Glomerular endothelial cell (primary cell): ENCODE results near the gene SCAPER. TPM values are rescaled to one million over a fixed set of nuclear protein-coding genes. Genes with fewer than 3 reads are reported as not detected.
"Not testable (repeated sequence)": the region's sequence is repeated elsewhere in the genome, so short reads cannot be mapped to it uniquely, and the experiment has no call there.

Experiments used
- DNase-seq: peaks from one replicate; pipeline ENCODE4 v3.0.0-alpha.2; 2011; ENCODE audit warnings: low read depth, low spot score; ENCODE audit errors: extremely low read depth
- total RNA-seq: library from RNA; depleted of rRNA; stranded (reverse); fragments of >200 nt; gene quantifications from 2 replicates; pipeline ENCODE4 v1.2.3, GENCODE V29; 2015

The SCAPER gene
- total RNA-seq, 1 donor from 2014 or later, result 13.8 TPM

DNA sequence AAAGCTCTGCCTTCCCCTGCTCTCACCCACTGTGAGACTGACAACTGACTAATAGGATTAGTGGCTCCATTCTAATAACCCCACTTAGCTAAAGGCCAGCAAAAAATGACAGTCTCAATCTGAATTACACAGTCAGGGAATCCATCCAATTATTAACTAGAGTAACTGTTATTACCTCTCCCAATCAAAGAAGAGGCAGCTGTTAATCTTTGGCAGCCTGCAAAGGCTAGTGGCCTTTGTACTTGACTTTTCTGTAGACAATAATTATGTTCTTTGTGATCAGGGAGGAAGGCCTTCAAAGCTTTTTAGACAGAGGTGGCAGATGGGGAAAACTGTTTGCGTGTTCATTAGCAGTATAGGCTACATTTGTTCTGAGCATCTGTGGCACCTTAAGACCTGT is 390.9 kb downstream of the SCAPER start:
- no peak for DNase-seq

DNA sequence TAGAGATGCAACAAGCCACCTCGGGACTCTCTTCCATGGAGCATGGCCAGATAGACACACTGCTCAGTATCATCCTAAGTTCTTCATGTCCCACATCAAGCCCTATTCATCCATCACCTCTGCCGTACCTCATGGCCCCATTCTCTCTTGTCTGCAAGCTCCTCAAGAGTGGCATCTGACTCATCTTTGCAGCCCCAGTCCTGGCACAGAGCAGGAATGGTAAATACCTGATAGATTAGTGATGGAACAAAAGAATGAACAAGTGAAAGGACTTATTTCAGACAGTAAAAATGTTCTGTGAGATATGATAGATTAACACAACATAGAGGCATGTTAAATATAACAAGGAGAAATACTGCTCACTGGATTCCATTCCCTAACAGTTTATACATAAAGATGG is 392.2 kb downstream of the SCAPER start:
- no peak for DNase-seq

DNA sequence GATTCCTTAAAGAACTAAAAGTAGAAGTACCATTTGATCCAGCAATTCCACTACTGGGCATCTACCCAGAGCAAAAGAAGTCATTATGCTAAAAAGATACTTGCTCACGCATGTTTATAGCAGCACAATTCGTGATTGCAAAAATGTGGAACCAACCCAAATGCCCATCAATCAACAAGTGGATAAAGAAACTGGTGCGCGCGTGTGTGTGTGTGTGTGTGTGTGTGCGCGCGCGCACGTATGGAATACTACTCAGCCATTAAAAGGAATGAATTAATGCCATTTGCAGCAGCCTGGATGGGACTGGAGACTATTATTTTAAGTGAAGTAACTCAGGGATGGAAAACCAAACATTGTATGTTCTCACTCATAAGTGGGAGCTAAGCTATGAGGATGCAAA is 394.5 kb downstream of the SCAPER start:
- DNase-seq, result not testable (repeated sequence)

DNA sequence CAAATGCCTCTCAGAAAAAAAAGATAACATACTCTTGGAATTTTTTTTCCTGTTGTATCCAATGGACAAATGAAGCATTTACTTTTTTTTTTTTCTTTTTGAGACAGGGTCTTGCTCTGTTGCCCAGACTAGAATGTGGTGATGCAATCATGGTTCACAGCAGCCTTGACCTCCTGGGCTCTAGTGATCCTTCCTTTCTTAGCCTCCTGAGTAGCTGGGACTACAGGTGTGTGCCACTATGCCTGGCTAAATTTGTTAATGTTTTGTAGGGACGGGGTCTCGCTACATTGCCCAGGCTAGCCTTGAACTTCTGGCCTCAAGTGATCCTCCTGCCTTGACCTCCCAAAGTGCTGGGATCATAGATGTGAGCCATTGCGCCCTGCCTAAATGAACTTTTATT is 401.3 kb downstream of the SCAPER start:
- DNase-seq, result no peak

DNA sequence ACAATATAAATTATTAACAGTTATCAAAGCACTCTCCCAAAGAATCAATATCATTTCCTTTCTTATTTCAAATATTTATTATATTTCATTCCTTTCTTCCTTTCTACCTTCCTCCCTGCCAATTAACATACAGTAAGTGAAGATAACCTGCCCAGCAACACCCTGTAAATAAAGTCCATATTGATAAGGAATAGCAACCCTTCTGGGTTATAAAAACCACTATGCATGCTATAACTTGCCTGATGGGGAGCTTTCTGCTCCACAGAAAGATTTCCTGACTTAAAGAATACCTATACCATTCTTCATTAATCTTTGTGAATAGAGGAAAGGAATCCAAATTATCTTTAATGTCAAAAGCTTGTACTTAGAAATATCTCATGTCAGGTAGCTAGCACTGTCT is 402.0 kb downstream of the SCAPER start:
- no peak for DNase-seq

DNA sequence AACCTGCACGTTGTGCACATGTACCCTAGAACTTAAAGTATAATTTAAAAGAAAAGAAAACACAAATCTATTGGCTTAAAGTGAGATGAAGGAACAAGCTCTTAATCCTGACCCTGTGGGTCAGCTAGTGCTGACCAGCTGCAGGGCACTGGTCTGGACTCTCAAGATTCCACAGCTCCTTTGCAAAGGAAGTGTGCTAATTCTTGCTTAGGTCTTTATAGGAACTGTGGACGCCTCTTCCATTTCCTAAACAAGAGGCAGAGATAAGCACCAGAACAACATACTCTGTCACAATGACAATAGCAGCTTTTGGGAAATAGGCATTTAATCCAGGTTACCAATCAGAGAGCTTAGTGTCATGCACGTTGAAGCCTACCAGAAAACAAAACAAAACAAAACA is 402.5 kb downstream of the SCAPER start:
- no peak for DNase-seq

DNA sequence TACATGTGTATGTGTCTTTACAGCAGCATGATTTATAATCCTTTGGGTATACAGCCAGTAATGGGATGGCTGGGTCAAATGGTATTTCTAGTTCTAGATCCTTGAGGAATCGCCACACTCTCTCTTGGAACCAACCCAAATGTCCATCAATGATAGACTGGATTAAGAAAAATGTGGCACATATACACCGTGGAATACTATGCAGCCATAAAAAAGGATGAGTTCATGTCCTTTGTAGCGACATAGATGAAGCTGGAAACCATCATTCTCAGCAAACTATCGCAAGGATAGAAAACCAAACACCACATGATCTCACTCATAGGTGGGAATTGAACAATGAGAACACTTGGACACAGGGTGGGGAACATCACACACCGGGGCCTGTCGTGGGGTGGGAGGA is 403.0 kb downstream of the SCAPER start:
- DNase-seq, result not testable (repeated sequence)

DNA sequence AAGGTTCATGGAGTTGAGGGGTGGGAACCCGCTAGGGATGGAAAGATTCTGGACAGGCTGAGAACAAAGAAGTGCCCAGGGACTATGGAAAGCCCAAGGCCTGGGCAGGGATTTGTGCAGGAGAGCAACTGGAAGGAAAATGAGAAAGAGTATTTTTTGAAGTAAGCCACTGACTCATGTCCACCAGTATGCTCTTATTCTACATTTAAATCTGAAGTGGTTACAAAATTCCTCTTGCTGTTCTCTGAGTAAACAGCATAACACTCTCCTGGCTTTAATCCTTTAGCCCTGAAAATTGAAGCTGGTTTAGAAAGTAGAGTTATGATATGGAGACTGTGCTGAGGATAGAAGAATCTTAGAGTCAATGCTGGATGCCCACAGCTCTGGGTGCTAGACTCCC is 403.4 kb downstream of the SCAPER start:
- no peak for DNase-seq

DNA sequence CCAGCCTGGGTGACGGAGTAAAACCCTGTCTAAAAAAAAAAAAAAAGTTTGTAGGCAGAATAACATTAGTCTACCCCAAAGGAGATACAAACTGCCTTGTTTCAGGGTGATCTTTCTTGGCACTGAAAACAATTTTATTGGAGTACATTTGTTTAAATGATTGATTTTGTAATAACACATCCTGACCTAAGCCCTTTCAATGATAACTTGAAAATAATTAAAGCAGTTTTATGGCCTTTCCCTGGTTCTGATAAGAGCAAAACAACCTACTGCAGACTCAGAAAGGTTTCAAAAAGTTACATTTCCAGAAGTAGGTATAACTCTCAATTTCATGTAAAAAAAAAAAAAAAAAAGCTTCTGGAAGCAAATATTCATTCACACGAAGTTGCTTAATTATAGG is 404.1 kb downstream of the SCAPER start:
- DNase-seq, result no peak

DNA sequence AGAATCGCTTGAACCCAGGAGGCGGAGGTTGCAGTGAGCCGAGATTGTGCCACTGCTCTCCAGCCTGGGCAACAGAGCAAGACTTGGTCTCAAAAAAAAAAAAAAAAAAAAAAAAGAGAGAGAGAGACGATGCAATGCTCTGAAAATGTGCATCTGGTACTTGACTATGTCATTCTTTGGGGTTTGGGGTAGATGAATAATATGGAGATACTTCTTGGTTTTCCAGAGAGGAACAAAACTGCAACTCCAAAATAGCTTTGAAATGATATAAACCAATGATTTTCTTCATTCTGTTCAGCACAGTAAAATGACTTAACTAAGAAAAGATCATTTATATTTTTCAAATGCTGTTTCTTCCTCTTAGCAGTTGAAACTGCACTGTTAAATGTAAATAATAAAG is 409.7 kb downstream of the SCAPER start:
- DNase-seq, result no peak

DNA sequence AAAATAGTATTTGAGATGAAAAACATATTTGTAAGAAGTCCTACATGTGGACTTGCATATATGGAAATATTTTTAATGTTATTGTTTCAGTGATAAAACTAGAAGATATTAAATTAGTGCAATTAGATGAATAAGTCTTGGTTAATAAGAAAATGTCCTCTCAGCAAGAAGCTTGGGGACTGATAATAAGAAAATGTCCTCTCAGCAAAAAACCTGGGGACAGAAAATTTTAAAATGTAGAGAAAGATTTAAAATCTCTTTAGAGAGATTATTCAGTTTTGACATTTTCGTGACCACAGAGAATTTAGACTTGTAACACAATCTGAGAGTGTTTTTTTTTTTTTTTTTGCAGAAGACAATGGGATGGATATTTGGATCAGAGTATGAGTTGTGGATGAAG is 412.6 kb downstream of the SCAPER start:
- DNase-seq, result no peak

DNA sequence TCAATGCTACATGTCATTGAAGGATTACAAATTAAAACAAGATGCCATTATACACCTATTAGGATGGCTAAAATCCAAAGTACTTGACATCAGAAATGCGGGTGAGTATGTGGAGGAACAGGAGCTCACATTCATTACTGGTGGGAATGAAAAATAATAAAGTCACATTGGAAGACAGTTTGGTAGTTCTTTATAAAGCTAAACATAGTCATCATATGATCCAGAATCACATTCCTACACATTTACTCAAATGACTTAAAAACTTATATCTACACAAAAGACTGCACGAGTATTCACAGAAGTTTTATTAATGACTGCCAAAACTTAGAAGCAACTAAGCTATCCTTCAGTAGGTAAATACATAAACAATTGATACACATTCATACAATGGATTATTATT is 421.4 kb downstream of the SCAPER start:
- no peak for DNase-seq

DNA sequence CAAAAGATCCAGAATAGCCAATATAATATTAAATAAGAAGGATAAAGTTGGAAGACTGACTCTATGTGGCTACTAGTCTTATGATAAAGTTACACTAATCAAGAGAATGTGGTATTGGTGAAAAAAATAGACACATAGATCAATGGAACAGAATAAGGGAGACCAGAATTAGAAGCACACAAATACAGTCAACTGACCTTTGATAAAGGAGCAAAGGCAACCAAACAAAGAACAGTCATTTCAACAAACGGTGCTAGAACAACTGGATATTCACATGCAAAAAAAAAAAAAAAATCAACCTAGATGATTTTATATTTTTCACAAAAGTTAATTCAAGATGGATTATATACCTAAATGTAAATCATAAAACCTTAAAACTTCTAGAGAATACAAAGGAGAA is 422.1 kb downstream of the SCAPER start:
- no peak for DNase-seq

DNA sequence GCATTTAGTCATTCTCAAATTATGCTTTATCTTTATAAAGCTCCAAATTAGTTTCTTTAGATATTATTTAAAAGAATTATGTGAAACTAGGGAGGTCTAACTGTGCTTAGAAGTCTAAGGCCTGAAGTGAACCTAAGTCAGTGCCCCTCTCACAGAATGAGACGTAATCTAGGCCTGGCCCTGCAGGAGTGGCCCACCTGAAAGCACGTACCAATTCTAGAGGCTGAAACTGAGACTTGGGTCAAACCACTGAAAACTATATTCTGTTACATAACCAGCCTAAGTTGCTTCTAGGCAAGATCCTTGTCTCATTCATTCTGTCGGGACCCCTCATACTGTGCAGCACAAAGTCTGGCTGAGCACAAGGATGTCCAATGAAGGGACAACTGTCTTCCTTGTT is 424.9 kb downstream of the SCAPER start:
- no peak for DNase-seq

DNA sequence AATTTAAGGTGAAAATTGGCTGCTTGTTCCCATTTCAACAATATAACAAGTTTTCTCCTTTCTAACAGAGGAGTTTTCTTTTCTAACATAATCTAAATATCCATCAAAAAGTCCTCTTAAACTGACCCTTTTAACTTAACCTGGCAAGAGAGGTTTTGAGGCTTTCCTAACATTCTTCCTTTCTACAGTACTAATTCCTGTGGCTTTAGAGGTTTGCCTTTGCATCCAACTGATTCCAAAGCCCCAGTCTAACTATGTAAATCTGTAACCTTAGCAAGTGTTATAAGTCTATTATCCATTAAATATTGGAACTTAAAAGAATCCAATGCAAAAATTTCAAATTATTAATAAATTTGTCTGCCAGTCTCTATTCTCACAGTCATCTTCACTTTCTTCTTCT is 434.4 kb downstream of the SCAPER start:
- no peak for DNase-seq

DNA sequence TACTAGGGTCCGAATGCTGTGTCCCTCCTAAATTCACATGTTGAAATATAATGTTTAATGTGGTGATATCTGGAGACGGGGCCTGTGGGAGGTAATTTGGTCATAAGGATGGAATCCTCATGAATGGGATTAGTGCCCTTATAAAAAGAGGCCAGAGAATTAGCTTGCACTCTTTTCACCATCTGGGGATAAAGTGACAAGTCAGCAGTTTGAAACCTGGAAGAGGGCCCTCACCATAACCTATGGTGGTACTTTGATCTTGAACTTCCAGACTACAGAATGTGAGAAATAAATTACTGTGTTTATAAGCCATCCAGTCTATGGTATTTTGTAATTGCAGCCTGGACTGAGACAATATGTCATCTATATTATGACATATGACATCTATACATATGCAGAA is 436.4 kb downstream of the SCAPER start:
- DNase-seq, result no peak

DNA sequence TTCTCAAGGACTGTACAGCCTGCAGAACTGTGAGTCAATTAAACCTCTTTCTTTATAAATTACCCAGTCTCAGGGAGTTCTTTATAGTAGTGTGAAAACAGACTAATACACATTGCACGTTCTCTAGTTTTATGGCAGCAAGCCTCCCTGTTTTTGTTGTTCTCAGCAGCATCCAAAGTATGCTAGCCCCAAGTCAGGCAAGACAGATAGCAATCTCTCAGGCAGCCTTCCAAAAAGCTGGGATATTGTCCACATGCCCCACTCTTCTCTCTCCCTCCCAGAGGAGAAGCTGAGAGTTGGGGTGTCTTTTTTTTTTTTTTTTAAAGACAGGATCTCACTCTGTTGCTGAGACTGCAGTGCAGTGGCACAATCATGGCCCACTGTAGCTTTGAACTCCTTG is 438.0 kb downstream of the SCAPER start:
- no peak for DNase-seq

DNA sequence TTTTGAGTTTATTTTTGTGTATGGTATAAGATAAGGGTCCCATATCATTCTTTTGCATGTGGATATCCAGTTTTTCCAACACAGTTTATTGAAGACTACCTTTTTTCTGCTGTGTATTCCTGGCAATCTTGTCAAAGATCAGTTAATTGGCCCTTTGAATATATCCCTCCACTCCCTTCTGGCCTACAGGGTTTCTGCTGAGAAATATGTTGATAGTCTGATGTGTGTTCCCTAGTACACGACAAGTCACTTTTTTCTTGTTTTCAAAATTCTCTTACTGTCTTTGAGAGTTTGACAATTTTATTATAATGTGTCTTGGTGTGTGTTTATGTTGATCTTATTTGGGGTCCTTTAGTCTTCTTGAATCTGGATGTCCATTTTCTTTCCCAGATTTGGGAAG is 439.4 kb downstream of the SCAPER start:
- no peak for DNase-seq

DNA sequence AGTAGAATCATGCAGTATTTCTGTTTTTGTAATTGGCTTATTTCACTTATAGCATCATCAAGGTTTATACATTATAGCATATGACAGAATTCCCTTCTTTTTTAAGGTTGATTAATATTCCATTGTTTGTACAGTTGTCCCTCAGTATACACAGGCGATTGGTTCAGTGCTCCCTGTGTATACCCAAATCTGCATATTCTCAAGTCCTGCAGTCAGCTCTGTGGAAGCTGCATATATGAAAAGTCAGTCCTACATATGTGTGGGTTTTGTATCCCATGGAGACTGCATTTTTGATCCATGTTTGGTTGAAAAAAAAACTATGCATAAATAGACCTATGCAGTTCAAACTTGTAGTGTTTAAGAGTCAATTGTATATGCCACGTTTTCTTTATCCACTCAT is 440.9 kb downstream of the SCAPER start:
- no peak for DNase-seq

DNA sequence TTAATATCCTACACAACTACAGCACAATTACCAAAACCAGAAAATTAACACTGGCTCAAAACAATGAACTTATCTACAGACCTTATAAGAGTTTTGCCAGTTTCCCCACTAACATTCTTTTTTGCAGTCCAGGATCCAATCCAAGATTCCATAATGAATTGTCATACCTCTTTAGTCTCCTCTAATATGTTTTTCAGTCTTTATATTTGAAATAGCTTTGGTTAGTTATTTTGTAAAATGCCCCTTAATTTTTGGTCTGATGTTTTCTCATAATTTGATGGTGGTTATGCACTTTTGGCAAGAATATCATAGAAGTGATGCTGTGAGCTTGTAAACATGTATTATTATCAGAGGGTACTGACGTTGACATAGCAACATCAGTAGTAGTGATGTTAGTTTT is 444.3 kb downstream of the SCAPER start:
- DNase-seq, result no peak

DNA sequence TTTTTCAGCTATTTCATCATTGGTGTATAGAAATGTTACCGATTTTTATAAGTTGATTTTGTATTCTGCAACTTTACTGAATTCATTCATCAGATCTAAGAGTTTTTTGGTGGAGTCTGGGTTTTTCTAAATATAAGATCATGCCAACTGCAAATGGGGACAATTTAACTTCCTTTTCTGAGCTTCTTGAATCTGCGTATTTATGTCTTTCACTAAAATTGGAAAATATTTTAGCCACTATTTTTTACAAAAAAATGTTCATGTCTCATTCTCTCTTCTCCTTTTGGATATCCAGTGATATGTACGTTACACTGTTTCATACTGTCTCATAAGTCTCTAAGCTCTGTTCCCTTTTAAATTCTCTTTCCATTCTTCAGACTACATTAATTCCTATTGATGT is 444.8 kb downstream of the SCAPER start:
- no peak for DNase-seq

DNA sequence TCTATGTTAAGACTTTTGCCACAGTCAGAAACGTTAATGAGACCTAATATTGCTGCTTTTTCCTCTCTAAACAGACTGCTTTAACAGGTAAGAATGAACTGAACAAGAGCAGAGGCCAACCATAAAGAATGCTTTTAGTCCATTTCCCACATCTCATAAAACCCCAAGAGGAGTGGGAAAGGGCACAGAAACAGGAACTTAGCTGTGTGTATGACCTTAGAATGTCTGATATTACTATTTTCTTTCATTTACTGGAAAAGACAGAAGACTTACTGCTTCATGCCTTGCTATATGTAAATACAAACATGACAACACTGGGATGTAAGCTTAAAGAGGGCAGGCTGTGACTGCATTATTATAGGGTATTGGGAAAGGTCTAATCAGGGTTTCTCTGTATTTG is 453.6 kb downstream of the SCAPER start:
- DNase-seq, result no peak

DNA sequence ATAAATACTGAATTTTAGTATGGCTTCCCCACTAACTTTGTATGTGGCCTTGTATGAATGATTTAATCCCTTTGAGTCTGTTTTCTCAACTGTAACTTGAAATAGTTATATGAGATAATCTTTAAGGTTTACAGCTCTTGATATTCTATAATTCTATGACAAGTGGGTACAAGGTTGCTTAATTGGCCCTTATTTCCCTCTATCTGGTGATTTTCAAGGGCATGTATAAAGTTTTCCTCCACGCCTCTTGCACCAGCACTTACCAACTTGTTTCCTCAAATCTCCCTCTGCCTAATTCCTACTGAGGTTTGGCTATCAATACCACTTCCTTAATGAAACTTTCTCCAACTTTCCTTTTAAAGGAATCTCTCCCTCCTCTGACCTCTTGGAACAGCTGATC is 455.7 kb downstream of the SCAPER start:
- DNase-seq, result no peak

DNA sequence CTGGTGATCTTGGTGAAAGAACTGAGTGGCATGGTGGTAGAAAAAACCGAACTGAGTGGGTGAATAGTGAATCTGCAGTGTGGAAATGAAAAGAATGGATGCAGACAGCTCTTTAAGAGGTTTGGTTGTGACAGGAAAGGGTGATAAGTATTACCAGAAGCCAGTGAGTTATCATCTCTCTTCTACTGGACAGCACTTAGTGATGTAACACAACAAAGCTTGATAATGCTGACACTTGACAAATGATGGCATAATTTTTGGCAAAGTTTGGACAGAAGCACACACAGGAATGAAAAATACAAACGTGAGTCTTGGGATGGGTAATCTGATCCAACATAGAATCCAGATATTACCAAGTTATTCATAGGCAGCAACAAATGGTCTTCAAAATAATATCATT is 456.4 kb downstream of the SCAPER start:
- no peak for DNase-seq
